ENCODE results near the gene PSPC1.
A peak's percentile ranks its signal among the peaks of the same experiment; 100 is the strongest.
"Not testable (repeated sequence)": the region's sequence is repeated elsewhere in the genome, so short reads cannot be mapped to it uniquely, and the experiment has no call there.

Gene PSPC1

GRCh38 chr13:19791953-19792537 lies 9.3 kb upstream of the PSPC1 start:
- H3K4me2 ChIP-seq (ENCODE audit: low read length), result no peak overlapping the region
- TF ChIP-seq EZH2phosphoT487 (IDR thresholded peaks at IDR 0.05; ENCODE audit: borderline replicate concordance, low read length) (no peak), CTCF (IDR thresholded peaks at IDR 0.05; ENCODE audit: low read depth, low read length, poor library complexity, severe bottlenecking) (no peak)

GRCh38 chr13:19782049-19782726 lies 557 bp downstream of the PSPC1 start:
- Histone ChIP-seq H3K4me1 (ENCODE audit: control insufficient read depth, low read length) (peaks cover 11% of the 10 kb centered on the region), H3K27ac (ENCODE audit: low read depth, low read length) (peak overlapping the region; percentile 71), H3K79me2 (ENCODE audit: control insufficient read depth, low read length) (peaks cover 32% of the 10 kb centered on the region), H3K4me3 (ENCODE audit: low read length) (peak overlapping the region; percentile 88), H3K4me2 (ENCODE audit: low read length) (peak overlapping the region; percentile 60), H3K9me3 (ENCODE audit: control insufficient read depth, insufficient read depth, low read length) (no peaks in the 10 kb centered on the region), H3K36me3 (ENCODE audit: control insufficient read depth, low read length) (peaks cover 20% of the 10 kb centered on the region), H3F3A (ENCODE audit: control insufficient read depth, insufficient read depth) (peaks cover 7% of the 10 kb centered on the region; the same call in 1 of the 2 replicates), H3K27me3 (ENCODE audit: control insufficient read depth, low read length) (no peaks in the 10 kb centered on the region), H4K20me1 (ENCODE audit: control insufficient read depth, insufficient read depth, low read depth, low read length) (0 out of 2 replicates have a peak, but pooled peaks cover 5% of the 10 kb centered on the region), H3K9me2 (replicated peaks; ENCODE audit: control insufficient read depth, low read length) (no peaks in the 10 kb centered on the region)
- no peak for TF ChIP-seq CTCF (IDR thresholded peaks at IDR 0.05; ENCODE audit: low read depth, low read length, poor library complexity, severe bottlenecking)
- TF ChIP-seq EZH2phosphoT487 (IDR thresholded peaks at IDR 0.05; ENCODE audit: borderline replicate concordance, low read length), result no peak

More at GRCh38 chr13:19791953-19792537, 9.3 kb upstream of the PSPC1 start:
- H3K27me3 ChIP-seq (ENCODE audit: control insufficient read depth, low read length), result no peaks in the 10 kb centered on the region
- H3K36me3 ChIP-seq (ENCODE audit: control insufficient read depth, low read length), result no peaks in the 10 kb centered on the region
- H3K27ac ChIP-seq (ENCODE audit: low read depth, low read length), result no peak overlapping the region
- H3F3A ChIP-seq (ENCODE audit: control insufficient read depth, insufficient read depth), result no peaks in the 10 kb centered on the region
- H3K4me3 ChIP-seq (ENCODE audit: low read length), result no peak overlapping the region
- no peaks in the 10 kb centered on the region for H4K20me1 ChIP-seq (ENCODE audit: control insufficient read depth, insufficient read depth, low read depth, low read length)
- no peaks in the 10 kb centered on the region for H3K9me3 ChIP-seq (ENCODE audit: control insufficient read depth, insufficient read depth, low read length)
- H3K4me1 ChIP-seq (ENCODE audit: control insufficient read depth, low read length), result no peaks in the 10 kb centered on the region
- H3K79me2 ChIP-seq (ENCODE audit: control insufficient read depth, low read length), result no peaks in the 10 kb centered on the region
- no peaks in the 10 kb centered on the region for H3K9me2 ChIP-seq (replicated peaks; ENCODE audit: control insufficient read depth, low read length)

- Histone ChIP-seq H3K9me3 (ENCODE audit: control insufficient read depth, insufficient read depth, low read length) (no peaks in the 10 kb centered on the region), H3K36me3 (ENCODE audit: control insufficient read depth, low read length) (peaks cover 20% of the 10 kb centered on the region), H3K4me3 (ENCODE audit: low read length) (peak overlapping the region; percentile 88), H3K4me1 (ENCODE audit: control insufficient read depth, low read length) (peaks cover 17% of the 10 kb centered on the region), H3F3A (ENCODE audit: control insufficient read depth, insufficient read depth) (peaks cover 7% of the 10 kb centered on the region; the same call in 1 of the 2 replicates), H3K79me2 (ENCODE audit: control insufficient read depth, low read length) (peaks cover 39% of the 10 kb centered on the region), H3K4me2 (ENCODE audit: low read length) (peak overlapping the region; percentile 60), H3K27ac (ENCODE audit: low read depth, low read length) (peak overlapping the region; percentile 71), H4K20me1 (ENCODE audit: control insufficient read depth, insufficient read depth, low read depth, low read length) (0 out of 2 replicates have a peak, but pooled peaks cover 5% of the 10 kb centered on the region), H3K9me2 (replicated peaks; ENCODE audit: control insufficient read depth, low read length) (no peaks in the 10 kb centered on the region), H3K27me3 (ENCODE audit: control insufficient read depth, low read length) (no peaks in the 10 kb centered on the region)
- TF ChIP-seq EZH2phosphoT487 (IDR thresholded peaks at IDR 0.05; ENCODE audit: borderline replicate concordance, low read length) (no peak), CTCF (IDR thresholded peaks at IDR 0.05; ENCODE audit: low read depth, low read length, poor library complexity, severe bottlenecking) (no peak)
Observed at GRCh38 chr13:19781526-19781925, 1.2 kb downstream of the PSPC1 start.

GRCh38 chr13:19780753-19781418 lies 1.9 kb downstream of the PSPC1 start:
- Histone ChIP-seq H3K4me2 (ENCODE audit: low read length) (peak overlapping the region; percentile 60), H3K4me3 (ENCODE audit: low read length) (peak overlapping the region; percentile 88)

More at GRCh38 chr13:19780753-19781418, 1.9 kb downstream of the PSPC1 start:
- H3K9me3 ChIP-seq (ENCODE audit: control insufficient read depth, insufficient read depth, low read length); H3K9me2 ChIP-seq (replicated peaks; ENCODE audit: control insufficient read depth, low read length); H3K27me3 ChIP-seq (ENCODE audit: control insufficient read depth, low read length); H4K20me1 ChIP-seq (ENCODE audit: control insufficient read depth, insufficient read depth, low read depth, low read length): not testable (repeated sequence)
- H3K79me2 ChIP-seq (ENCODE audit: control insufficient read depth, low read length), result peaks cover 45% of the 10 kb centered on the region
- peaks cover 20% of the 10 kb centered on the region for H3K36me3 ChIP-seq (ENCODE audit: control insufficient read depth, low read length)
- H3K27ac ChIP-seq (ENCODE audit: low read depth, low read length), result 0 out of 2 replicates have a peak overlapping the region, but pooled peaks have one; percentile 71
- H3F3A ChIP-seq (ENCODE audit: control insufficient read depth, insufficient read depth), result peaks cover 11% of the 10 kb centered on the region
- H3K4me1 ChIP-seq (ENCODE audit: control insufficient read depth, low read length), result peaks cover 24% of the 10 kb centered on the region

All from DOHH2 (cell line).